ENCODE data around the gene TMEM61.
A peak's percentile ranks its signal among the peaks of the same experiment; 100 is the strongest.
"Not testable (repeated sequence)": the region's sequence is repeated elsewhere in the genome, so short reads cannot be mapped to it uniquely, and the experiment has no call there.

TMEM61 gene

DNA sequence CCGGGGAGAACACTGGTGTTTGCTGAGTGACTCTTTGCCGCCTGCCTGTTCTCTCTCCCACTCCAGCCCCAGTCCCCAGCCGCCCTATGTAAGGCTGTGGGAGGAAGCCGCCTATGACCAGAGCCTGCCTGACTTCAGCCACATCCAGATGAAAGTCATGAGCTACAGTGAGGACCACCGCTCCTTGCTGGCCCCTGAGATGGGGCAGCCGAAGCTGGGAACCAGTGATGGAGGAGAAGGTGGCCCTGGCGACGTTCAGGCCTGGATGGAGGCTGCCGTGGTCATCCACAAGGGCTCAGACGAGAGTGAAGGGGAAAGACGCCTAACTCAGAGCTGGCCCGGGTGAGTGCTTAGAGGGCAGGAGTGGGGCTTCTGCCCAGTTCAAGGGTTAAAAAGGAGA is 26.5 kb downstream of the TMEM61 start:
- no peak for DNase-seq

DNA sequence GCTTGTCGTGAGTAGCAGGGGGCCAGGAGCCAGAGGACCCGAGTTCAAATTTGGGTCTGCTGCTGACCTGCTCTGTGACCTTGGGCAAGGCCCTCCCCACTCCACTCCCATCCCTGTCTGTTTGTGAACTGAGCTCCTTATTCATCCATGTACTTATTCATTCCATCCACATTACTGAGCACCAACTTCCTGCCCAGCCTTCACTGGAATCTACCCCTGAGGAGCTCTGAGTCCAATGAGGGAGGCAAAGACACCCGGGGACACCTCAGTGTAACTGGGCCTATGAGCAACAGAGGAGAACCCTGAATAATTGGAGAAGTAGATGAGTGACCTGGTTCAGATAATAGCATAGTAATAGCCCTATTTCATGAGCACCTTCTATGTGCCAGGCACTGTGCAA is 27.2 kb downstream of the TMEM61 start:
- no peak for DNase-seq

GRCh38 chr1:55010194-55010886 is 29.9 kb downstream of the TMEM61 start:
- no peak for DNase-seq

DNA sequence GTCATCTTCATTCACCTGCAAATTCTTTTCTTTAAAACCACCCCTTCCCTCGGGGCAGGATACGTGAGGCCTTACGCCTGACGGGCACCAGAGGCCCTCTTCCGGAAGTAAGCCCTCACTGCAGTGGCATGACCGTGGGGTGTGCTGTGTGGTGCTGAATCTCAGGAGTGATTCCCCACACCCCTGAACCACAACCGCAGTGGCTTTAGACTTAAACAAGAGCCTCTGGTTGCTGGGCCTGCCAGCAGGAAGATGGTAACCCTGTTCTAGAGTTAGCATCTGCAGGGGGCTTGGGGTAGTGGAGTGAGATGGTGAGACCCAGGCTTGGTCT is 30.4 kb downstream of the TMEM61 start:
- no peak for DNase-seq

- no peak for DNase-seq
Observed at GRCh38 chr1:55012661-55013060, 32.2 kb downstream of the TMEM61 start.

DNA sequence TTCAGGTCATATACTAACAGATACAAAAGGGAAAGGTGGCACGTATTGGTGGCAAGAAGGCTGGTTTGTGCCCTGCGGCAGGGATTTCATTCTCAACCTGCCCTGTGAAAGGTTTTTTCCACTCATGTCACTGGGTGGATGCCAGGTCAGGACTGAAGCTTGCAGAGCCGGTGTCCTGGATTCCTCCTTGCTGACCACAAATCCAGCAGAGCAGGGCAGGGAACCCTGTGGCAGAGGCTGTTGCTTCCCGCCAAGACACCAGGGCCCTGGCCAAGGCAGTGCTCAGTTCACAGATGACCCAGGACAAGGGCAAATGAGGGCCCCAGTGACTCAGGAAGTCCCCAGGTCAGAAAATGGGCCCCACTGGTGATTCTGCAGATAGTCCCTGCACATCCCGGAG is 34.7 kb downstream of the TMEM61 start:
- DNase-seq = no peak

- DNase-seq = no peak
Observed at GRCh38 chr1:55015731-55016620, 35.5 kb downstream of the TMEM61 start.

DNA sequence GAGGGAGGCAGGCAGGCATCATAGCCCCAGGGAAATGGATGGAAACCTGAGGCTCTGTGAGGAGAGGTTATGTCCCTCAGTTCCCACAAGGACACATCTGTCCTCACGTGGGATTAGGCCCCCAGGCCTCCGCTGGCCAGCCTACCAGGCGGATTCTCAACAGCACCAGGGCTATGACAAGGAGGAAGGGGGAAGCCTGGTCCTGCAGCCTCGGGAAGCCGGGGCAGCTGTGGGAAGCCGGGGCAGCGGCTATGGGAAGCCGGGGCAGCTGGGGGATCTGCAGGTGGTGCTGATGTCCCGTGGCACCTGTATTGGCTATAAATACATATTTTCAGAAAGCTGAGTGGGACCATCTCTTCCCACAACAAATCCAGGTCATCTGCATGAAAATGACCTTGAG is 38.0 kb downstream of the TMEM61 start:
- DNase-seq = no peak

DNA sequence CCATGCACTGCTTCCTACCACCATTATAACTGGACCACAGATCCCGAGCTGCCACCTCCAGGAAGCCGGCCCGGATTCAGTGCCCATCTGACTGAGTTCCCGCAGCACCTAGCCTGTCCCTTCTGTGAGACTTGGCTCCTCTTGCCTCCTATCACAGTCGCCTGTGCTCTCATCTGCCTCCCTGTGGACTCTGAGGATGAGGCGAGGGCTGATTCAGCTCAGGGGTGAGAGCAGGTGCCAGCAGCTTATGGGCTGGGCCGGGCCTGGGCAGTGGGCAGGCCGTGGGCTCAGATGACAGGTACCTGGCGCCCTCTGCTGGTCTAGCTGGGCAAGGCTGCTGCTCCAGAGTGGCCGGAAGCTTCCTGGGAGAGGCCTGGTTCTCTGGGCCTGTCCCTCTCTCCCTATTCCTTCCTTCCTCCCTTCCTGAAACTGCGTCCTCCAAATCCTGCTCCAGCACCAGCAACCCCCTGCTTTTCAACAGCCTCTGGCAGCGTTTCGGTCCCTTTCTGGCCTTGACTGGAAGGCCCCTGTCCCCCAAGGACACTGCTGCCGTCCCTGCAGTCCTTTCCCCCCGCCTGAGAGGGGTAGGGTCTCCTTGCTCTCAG is 41.6 kb downstream of the TMEM61 start:
- DNase-seq = peak; percentile 80

GRCh38 chr1:55024163-55024562 is 43.7 kb downstream of the TMEM61 start:
- DNase-seq = not testable (repeated sequence)

- not testable (repeated sequence) for DNase-seq
Observed at GRCh38 chr1:55026682-55027081, 46.3 kb downstream of the TMEM61 start.

DNA sequence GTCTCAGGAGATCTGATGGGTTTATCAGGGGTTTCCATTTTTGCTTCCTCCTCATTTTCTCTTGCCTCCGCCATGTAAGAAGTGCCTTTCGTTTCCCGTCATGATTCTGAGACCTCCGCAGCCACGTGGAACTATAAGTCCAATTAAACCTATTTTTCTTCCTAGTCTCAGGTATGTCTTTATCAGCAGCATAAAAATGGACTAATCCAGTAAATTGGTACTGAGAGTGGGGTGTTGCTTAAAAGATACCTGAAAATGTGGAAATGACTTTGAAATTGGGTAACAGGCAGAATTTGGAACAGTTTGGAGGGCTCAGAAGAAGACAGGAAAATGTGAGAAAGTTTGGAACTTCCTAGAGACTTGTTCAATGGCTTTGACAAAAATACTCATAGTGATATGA is 50.7 kb downstream of the TMEM61 start:
- DNase-seq = not testable (repeated sequence)

DNA sequence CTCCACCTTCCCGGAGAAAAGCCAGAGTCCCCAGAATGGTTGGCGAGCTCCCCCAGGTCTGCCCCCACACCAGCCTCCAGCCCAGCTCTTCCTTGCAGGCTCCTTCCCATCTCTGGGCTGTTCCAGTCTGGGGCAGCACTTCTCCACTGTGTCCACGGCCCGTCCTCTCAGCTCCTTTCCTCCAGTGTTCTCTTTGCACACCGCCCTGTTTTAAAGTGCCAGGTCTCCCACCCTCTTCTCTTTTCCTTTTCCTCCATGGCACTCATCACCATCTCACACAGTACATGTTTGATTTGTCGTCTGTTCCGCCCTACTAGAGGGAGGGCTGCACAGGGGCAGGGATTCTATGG is 52.8 kb downstream of the TMEM61 start:
- DNase-seq = no peak

DNA sequence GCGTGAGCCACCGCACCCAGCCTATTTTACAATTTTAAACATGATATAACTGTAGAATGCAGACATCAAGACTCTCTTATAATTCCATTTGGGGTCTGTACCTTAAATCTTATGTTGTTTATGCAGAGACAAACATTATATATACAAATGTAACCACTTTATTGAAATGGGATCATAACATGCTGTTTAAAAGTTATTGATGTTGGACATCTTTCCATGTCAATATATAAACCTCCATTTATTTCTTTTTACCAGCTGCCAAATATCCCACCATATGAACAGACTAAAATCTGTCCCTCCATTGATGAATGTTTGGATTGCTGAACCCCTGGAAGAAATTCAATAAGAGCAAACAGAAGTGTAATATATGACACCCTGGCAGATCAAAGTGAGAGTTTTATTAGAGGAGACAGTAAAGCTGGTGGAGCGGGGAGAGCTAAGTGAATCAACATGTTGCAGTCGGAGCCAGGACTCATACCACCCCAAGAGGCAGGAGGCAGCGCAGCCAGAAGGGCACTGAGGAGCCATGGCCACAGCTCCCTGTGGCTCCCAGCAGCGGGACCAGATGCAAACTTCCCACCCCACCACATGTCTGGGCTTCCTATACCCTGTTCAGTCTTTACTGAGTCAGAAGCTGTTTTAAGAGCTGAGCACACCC is 54.2 kb downstream of the TMEM61 start:
- no peak for DNase-seq

- DNase-seq = no peak
Observed at GRCh38 chr1:55035904-55036303, 55.5 kb downstream of the TMEM61 start.

DNA sequence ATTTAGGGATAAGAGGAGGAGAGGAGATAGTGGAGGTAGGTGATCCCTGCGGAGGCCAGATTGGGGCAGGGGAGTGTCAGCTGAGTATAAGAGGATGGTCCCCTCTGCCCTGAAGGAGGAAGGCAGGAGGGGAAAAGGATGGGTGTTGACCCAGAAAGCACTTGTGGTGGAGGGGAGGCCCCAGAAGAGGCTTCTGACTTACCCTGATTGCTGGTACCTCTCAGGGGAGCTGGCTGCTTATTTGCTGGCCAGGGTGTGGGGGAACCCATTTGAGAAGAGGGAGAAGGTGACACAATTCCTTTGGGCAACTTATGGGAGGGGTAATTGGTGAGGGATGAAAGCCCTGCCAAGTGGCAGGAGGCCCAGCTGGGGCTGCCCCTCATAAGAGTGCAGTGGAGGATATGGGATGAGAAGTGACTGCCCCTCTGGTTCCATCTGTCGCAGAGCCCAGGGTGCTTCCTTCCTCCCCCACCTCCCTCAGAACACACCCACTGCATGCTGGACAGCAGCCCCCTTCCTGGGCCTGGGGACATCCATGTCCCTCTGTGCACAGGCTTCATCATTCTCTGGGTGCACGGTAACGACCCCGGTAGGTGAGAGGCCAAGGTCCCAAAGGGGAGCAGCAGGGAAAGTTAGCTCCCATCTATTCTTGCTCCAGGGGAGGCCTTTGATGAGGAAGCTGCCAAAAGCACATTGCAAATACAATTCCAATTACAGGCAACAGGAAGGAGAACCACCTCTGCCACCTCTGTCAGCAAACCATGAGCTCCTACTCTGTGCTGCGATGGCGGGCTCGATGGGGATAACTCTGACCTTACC is 57.5 kb downstream of the TMEM61 start:
- DNase-seq = no peak

DNA sequence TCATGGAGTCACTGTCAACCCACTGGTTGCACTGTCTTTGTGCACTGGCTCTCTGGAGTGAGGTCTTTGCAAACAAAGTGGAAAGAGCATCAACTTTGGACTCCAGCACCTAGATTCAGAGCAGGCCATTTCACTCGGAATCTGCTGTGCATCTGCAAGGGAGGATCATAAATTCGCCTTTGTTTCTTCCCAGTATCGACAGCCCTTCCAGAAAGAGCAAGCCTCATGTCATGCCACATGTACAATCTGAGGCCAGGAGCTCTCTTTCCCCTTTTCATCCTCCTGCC is 58.1 kb downstream of the TMEM61 start:
- no peak for DNase-seq

DNA sequence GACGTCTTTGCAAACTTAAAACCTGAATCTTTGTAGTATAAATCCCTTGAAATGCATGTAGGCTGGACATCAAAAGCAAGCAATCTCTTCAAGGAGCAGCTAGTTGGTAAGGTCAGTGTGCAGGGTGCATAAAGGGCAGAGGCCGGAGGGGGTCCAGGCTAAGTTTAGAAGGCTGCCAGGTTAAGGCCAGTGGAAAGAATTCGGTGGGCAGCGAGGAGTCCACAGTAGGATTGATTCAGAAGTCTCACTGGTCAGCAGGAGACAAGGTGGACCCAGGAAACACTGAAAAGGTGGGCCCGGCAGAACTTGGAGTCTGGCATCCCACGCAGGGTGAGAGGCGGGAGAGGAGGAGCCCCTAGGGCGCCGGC is 58.5 kb downstream of the TMEM61 start:
- DNase-seq = no peak

GRCh38 chr1:55039342-55040082 is 59.1 kb downstream of the TMEM61 start, which contains the start of gene PCSK9:
TSS of gene PCSK9 (plus strand) at chr1:55039548. CDS start at chr1:55039838, 290 bp downstream.
- DNase-seq = peak; percentile 42

- DNase-seq = no peak
Observed at GRCh38 chr1:55040083-55040932, 59.9 kb downstream of the TMEM61 start.

- no peak for DNase-seq
Observed at GRCh38 chr1:55040933-55041494, 60.6 kb downstream of the TMEM61 start.
